ENCODE results near the gene PIK3R3.

PIK3R3 gene

GRCh38 chr1:46153732-46154131 is 21.3 kb upstream of the PIK3R3 start:
- DNase-seq, result no peak

- no peak for DNase-seq
Measured at GRCh38 chr1:46153228-46153627, 20.8 kb upstream of the PIK3R3 start.

- DNase-seq, result no peak
Measured at GRCh38 chr1:46152016-46152415, 19.6 kb upstream of the PIK3R3 start.

- DNase-seq, result no peak
Measured at GRCh38 chr1:46150085-46150484, 17.7 kb upstream of the PIK3R3 start.

- DNase-seq, result no peak
Measured at GRCh38 chr1:46148318-46148717, 15.9 kb upstream of the PIK3R3 start.

- no peak for DNase-seq
Measured at GRCh38 chr1:46137916-46138315, 5.5 kb upstream of the PIK3R3 start.

- DNase-seq, result no peak
Measured at GRCh38 chr1:46136711-46137110, 4.3 kb upstream of the PIK3R3 start.

GRCh38 chr1:46134660-46135331 is 2.4 kb upstream of the PIK3R3 start:
- no peak for DNase-seq

GRCh38 chr1:46133781-46134350 is 1.4 kb upstream of the PIK3R3 start:
- no peak for DNase-seq

GRCh38 chr1:46133181-46133658 is 791 bp upstream of the PIK3R3 start:
- DNase-seq, result peak; percentile 88

- DNase-seq, result peak; percentile 70
Measured at GRCh38 chr1:46131712-46132528, 509 bp downstream of the PIK3R3 start.

GRCh38 chr1:46131093-46131492 is 1.3 kb downstream of the PIK3R3 start:
- no peak for DNase-seq

- DNase-seq, result peak; percentile 27
Measured at GRCh38 chr1:46130606-46131005, 1.8 kb downstream of the PIK3R3 start.

GRCh38 chr1:46130121-46130520 is 2.3 kb downstream of the PIK3R3 start:
- no peak for DNase-seq

- no peak for DNase-seq
Measured at GRCh38 chr1:46128344-46128743, 4.1 kb downstream of the PIK3R3 start.

GRCh38 chr1:46118856-46119255 is 13.6 kb downstream of the PIK3R3 start:
- DNase-seq, result no peak

GRCh38 chr1:46117810-46118494 is 14.5 kb downstream of the PIK3R3 start:
- DNase-seq, result no peak

- no peak for DNase-seq
Measured at GRCh38 chr1:46114925-46115603, 17.4 kb downstream of the PIK3R3 start.

- no peak for DNase-seq
Measured at GRCh38 chr1:46113948-46114347, 18.5 kb downstream of the PIK3R3 start.

GRCh38 chr1:46112108-46112507 is 20.3 kb downstream of the PIK3R3 start:
- no peak for DNase-seq

- DNase-seq, result no peak
Measured at GRCh38 chr1:46110521-46110920, 21.9 kb downstream of the PIK3R3 start.

GRCh38 chr1:46102769-46103476 is 29.5 kb downstream of the PIK3R3 start:
- no peak for DNase-seq
